ENCODE data around the gene ZFAND5.
A peak's percentile ranks its signal among the peaks of the same experiment; 100 is the strongest.

The ZFAND5 gene

GRCh38 chr9:72362680-72363139, 2.3 kb downstream of the ZFAND5 start:
- peak; percentile 45 for DNase-seq (ENCODE audit: low spot score)

GRCh38 chr9:72362118-72362531, 2.9 kb downstream of the ZFAND5 start:
- DNase-seq (ENCODE audit: low spot score) = peak; percentile 29

- DNase-seq (ENCODE audit: low spot score) = no peak
Measured at GRCh38 chr9:72361217-72361616, 3.8 kb downstream of the ZFAND5 start.

- DNase-seq (ENCODE audit: low spot score) = no peak
Measured at GRCh38 chr9:72360324-72360723, 4.7 kb downstream of the ZFAND5 start.

- DNase-seq (ENCODE audit: low spot score) = no peak
Measured at GRCh38 chr9:72356041-72356582, 8.9 kb downstream of the ZFAND5 start.

GRCh38 chr9:72355153-72355552, 9.9 kb downstream of the ZFAND5 start:
- DNase-seq (ENCODE audit: low spot score) = no peak

- no peak for DNase-seq (ENCODE audit: low spot score)
Measured at GRCh38 chr9:72354704-72355103, 10.3 kb downstream of the ZFAND5 start.

- DNase-seq (ENCODE audit: low spot score) = no peak
Measured at GRCh38 chr9:72353455-72354116, 11.4 kb downstream of the ZFAND5 start.

GRCh38 chr9:72352911-72353388, 12.1 kb downstream of the ZFAND5 start:
- DNase-seq (ENCODE audit: low spot score) = no peak

GRCh38 chr9:72351538-72352453, 13.2 kb downstream of the ZFAND5 start:
- no peak for DNase-seq (ENCODE audit: low spot score)

- DNase-seq (ENCODE audit: low spot score) = no peak
Measured at GRCh38 chr9:72349911-72350310, 15.1 kb downstream of the ZFAND5 start.

- no peak for DNase-seq (ENCODE audit: low spot score)
Measured at GRCh38 chr9:72349240-72349639, 15.8 kb downstream of the ZFAND5 start.

GRCh38 chr9:72346333-72346732, 18.7 kb downstream of the ZFAND5 start:
- no peak for DNase-seq (ENCODE audit: low spot score)

- no peak for DNase-seq (ENCODE audit: low spot score)
Measured at GRCh38 chr9:72338631-72339030, 26.4 kb downstream of the ZFAND5 start.

- DNase-seq (ENCODE audit: low spot score) = no peak
Measured at GRCh38 chr9:72337286-72337685, 27.7 kb downstream of the ZFAND5 start.

GRCh38 chr9:72334658-72335337, 30.2 kb downstream of the ZFAND5 start:
- DNase-seq (ENCODE audit: low spot score) = no peak

- DNase-seq (ENCODE audit: low spot score) = no peak
Measured at GRCh38 chr9:72333709-72334108, 31.3 kb downstream of the ZFAND5 start.

- no peak for DNase-seq (ENCODE audit: low spot score)
Measured at GRCh38 chr9:72333197-72333596, 31.8 kb downstream of the ZFAND5 start.

GRCh38 chr9:72332351-72332750, 32.7 kb downstream of the ZFAND5 start:
- DNase-seq (ENCODE audit: low spot score) = no peak

- DNase-seq (ENCODE audit: low spot score) = no peak
Measured at GRCh38 chr9:72327631-72328030, 37.4 kb downstream of the ZFAND5 start.

- DNase-seq (ENCODE audit: low spot score) = no peak
Measured at GRCh38 chr9:72326641-72327040, 38.4 kb downstream of the ZFAND5 start.

GRCh38 chr9:72324974-72325373, 40.0 kb downstream of the ZFAND5 start:
- no peak for DNase-seq (ENCODE audit: low spot score)

All from GM03348 (cell line).